ENCODE data around the gene MIA3. TPM values are rescaled to one million over a fixed set of nuclear protein-coding genes. Genes with fewer than 3 reads are reported as not detected.
A peak's percentile ranks its signal among the peaks of the same experiment; 100 is the strongest.
"Not testable (repeated sequence)": the region's sequence is repeated elsewhere in the genome, so short reads cannot be mapped to it uniquely, and the experiment has no call there.

Gene MIA3
- total and polyA plus RNA-seq, 7 experiments from 2014 or later, result 48.0 to 112 (median 79.6) TPM

DNA sequence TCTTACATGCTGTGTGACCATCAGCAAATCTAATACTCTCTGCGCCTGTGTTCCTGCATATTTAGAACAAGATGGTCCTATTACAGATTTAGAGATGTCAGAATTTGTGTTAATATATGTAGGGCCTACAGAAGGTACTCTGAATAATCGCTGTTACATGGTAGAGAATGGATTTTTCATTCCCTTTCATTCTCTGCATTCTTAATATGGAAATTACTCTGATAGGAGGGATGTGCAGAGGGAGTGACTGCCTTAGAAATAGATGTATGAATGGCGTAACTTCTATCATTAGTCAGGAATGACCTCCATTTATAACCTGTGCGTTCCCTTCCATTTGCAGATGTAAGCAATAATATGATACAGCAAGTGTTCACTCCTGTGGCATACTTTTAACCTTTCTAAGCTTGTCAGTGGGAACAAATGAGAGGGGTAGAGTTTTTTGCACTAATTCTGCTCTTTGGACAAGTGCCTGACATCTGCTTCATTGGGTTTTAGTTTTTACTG, 45.6 kb downstream of the MIA3 start:
- no peak for DNase-seq
- H3K9me3 ChIP-seq (ENCODE audit: control insufficient read depth in 2 of 3, low read length in 3 of 3), result no peaks in the 10 kb centered on the region
- CTCF ChIA-PET, result no interaction called here
- Mint-ChIP-seq H3K4me1 (peaks cover 4 to 19% (median 13%) of the 10 kb centered on the region in 7 donors), H3K27me3 (no peaks in the 10 kb centered on the region), H3K27ac (peak overlapping the region in 2 of 9 donors; percentile 17 to 54), H3K36me3 (peaks cover 10 to 49% (median 30%) of the 10 kb centered on the region in 5 donors), H3K9me3 (peaks cover 0 to 5% (median 0%) of the 10 kb centered on the region in 11 donors), H3K4me3 (no peak overlapping the region)
- POLR2A ChIA-PET, result interaction anchor here (1.4 kb wide), 1 partner anchor 47 kb away, joined by 4 read pairs; no protein-coding TSS in a partner anchor
- H3K36me3 ChIP-seq (ENCODE audit: control insufficient read depth in 2 of 3, insufficient read depth in 3 of 3, low read length in 3 of 3), result peaks cover 39 to 88% (median 63%) of the 10 kb centered on the region in 3 experiments
- no peak overlapping the region for H3K4me3 ChIP-seq (ENCODE audit: low read length)
- no peak overlapping the region for H3K27ac ChIP-seq (ENCODE audit: low read depth, low read length)
- H3K4me1 ChIP-seq (ENCODE audit: control insufficient read depth in 2 of 2, insufficient read depth in 2 of 2, low read length in 2 of 2), result no peaks in the 10 kb centered on the region
- no peak for ATAC-seq
- no peaks in the 10 kb centered on the region for H3K27me3 ChIP-seq (ENCODE audit: control insufficient read depth in 2 of 2, insufficient read depth in 2 of 2, low read length in 2 of 2)
- intact Hi-C loops (cut with micrococcal nuclease), result loop anchor here in 1 of 2 donors (2.0 kb wide), 1 partner anchor 13 kb away; no protein-coding TSS in a partner anchor

DNA sequence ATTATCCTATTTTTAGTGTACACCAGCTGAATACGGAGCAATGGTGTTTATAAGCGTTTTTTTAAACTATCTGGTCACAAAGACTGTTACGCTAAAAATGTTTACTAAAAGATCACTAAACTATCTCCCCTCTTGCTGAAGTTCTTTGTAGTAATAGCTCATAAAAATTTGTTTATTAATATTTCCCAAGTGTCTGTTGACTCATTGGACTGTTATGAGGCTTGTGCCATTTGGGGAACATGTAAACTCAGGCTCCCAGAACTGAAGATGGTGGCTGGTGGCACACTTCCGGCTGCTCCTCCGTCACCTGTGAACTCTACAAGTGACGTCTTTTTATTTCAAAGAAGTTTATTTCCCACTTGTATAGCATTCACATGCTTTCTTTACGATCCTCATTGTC, 48.1 kb downstream of the MIA3 start:
- peaks cover 5 to 41% (median 24%) of the 10 kb centered on the region in 5 donors for H3K36me3 Mint-ChIP-seq
- Histone ChIP-seq H3K9me3 (ENCODE audit: control insufficient read depth in 2 of 3, low read length in 3 of 3) (no peaks in the 10 kb centered on the region), H3K27me3 (ENCODE audit: control insufficient read depth in 2 of 2, insufficient read depth in 2 of 2, low read length in 2 of 2) (no peaks in the 10 kb centered on the region), H3K4me3 (ENCODE audit: low read length) (no peak overlapping the region), H3K36me3 (ENCODE audit: control insufficient read depth in 2 of 3, insufficient read depth in 3 of 3, low read length in 3 of 3) (peaks cover 36 to 67% (median 40%) of the 10 kb centered on the region in 3 experiments), H3K4me1 (ENCODE audit: control insufficient read depth in 2 of 2, insufficient read depth in 2 of 2, low read length in 2 of 2) (peaks cover 0 to 9% of the 10 kb centered on the region in 2 donors), H3K27ac (ENCODE audit: low read depth, low read length) (no peak overlapping the region)
- no peak for ATAC-seq
- H3K4me3 Mint-ChIP-seq, result no peak overlapping the region
- H3K27me3 Mint-ChIP-seq, result no peaks in the 10 kb centered on the region
- CTCF ChIA-PET, result no interaction called here
- H3K9me3 Mint-ChIP-seq, result peaks cover 0 to under 1% (median 0%) of the 10 kb centered on the region in 11 donors
- POLR2A ChIA-PET, result interaction anchor here (0.8 to 1.2 kb wide), 2 partner anchors 47 to 201 kb away, joined by 3 to 4 read pairs; partner anchors contain the start of genes AIDA and BROX
- DNase-seq, result no peak
- H3K4me1 Mint-ChIP-seq, result peaks cover 11 to 31% (median 22%) of the 10 kb centered on the region in 7 donors
- peak overlapping the region in 1 of 9 donors; percentile 46 for H3K27ac Mint-ChIP-seq
- intact Hi-C loops (cut with micrococcal nuclease), result no loop called here

DNA sequence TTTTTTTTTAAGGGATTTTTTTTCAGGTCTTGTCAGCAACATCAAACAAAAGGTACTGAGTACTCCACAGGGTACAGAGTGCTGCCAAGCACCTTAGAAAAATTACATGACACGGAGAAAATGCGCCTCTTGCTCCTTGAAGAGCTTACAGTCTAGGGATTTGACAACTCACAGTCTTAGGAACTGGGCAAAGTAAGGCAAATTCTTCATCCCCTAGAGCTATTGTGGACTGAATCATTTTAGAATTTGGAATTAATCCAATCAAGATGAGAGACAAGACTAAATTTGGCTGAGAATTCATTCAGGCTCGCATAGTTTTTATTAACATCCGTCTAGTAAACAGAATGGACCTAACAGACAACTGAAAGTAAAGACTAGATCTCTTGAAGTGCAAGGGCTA, 50.3 kb downstream of the MIA3 start:
- DNase-seq; H3K27me3 ChIP-seq (ENCODE audit: control insufficient read depth in 2 of 2, insufficient read depth in 2 of 2, low read length in 2 of 2); POLR2A ChIA-PET; intact Hi-C loops (cut with micrococcal nuclease); ATAC-seq; H3K9me3 Mint-ChIP-seq; H3K27me3 Mint-ChIP-seq; H3K27ac ChIP-seq (ENCODE audit: low read depth, low read length); H3K4me3 Mint-ChIP-seq; H3K9me3 ChIP-seq (ENCODE audit: control insufficient read depth in 2 of 3, low read length in 3 of 3); H3K4me3 ChIP-seq (ENCODE audit: low read length): not testable (repeated sequence)
- peaks cover 24 to 59% (median 42%) of the 10 kb centered on the region in 3 experiments for H3K36me3 ChIP-seq (ENCODE audit: control insufficient read depth in 2 of 3, insufficient read depth in 3 of 3, low read length in 3 of 3)
- Mint-ChIP-seq H3K27ac (peak overlapping the region in 2 of 9 donors; percentile 28 to 42), H3K36me3 (peaks cover 11 to 46% (median 27%) of the 10 kb centered on the region in 5 donors), H3K4me1 (peaks cover 15 to 32% (median 26%) of the 10 kb centered on the region in 7 donors)
- H3K4me1 ChIP-seq (ENCODE audit: control insufficient read depth in 2 of 2, insufficient read depth in 2 of 2, low read length in 2 of 2), result peaks cover 0 to 10% of the 10 kb centered on the region in 2 donors
- CTCF ChIA-PET, result interaction anchor here (0.7 kb wide), 1 partner anchor 12 kb away, joined by 3 read pairs; no protein-coding TSS in a partner anchor

DNA sequence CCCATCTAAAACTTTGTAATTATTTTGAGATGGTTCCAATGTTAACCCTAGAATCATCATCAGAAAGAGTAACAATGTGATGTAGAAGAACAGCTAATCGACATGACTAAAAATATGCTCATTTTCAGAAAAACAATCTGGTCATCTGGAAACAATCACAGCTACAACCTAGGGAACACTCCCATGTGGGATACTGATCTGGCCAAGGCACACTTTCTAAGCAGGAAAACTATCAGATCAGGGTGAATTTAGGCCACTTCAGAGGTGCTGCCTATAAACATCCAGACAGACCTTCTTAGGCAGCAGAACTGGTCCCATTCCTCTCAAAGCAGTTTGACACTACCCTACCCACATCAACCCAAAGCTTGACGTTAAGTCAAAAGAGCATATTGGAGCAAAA, 51.2 kb downstream of the MIA3 start:
- H3K27ac ChIP-seq (ENCODE audit: low read depth, low read length); H3K9me3 Mint-ChIP-seq; H3K27me3 Mint-ChIP-seq; ATAC-seq; CTCF ChIA-PET; H3K4me3 ChIP-seq (ENCODE audit: low read length); H3K27me3 ChIP-seq (ENCODE audit: control insufficient read depth in 2 of 2, insufficient read depth in 2 of 2, low read length in 2 of 2); POLR2A ChIA-PET; H3K4me3 Mint-ChIP-seq; DNase-seq; H3K9me3 ChIP-seq (ENCODE audit: control insufficient read depth in 2 of 3, low read length in 3 of 3); intact Hi-C loops (cut with micrococcal nuclease); H3K27ac Mint-ChIP-seq: not testable (repeated sequence)
- Histone ChIP-seq H3K4me1 (ENCODE audit: control insufficient read depth in 2 of 2, insufficient read depth in 2 of 2, low read length in 2 of 2) (peaks cover 0 to 10% of the 10 kb centered on the region in 2 donors), H3K36me3 (ENCODE audit: control insufficient read depth in 2 of 3, insufficient read depth in 3 of 3, low read length in 3 of 3) (peaks cover 23 to 54% (median 38%) of the 10 kb centered on the region in 3 experiments)
- H3K4me1 Mint-ChIP-seq, result peaks cover 15 to 32% (median 26%) of the 10 kb centered on the region in 7 donors
- peaks cover 10 to 42% (median 29%) of the 10 kb centered on the region in 5 donors for H3K36me3 Mint-ChIP-seq

DNA sequence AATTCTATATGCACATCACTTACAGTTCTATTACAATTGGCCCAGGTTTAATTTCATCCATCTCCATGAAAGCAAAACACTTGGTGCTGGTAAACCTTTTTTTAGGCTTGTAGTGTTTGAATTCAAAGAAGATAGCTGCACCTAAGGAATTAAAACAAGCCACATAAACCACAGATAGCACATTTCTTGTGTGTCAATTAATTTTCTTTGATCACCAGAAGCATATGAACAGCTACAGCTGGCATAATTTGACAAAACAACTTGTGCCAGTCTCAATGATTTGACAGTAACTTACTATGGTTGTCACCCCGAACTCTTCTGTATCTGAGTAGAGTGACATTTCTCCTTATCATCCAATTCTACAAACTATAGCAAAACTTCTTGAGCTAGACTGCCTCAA, 52.2 kb downstream of the MIA3 start:
- POLR2A ChIA-PET, result interaction anchor here (1.1 to 1.8 kb wide), 2 partner anchors 12 to 43 kb away, joined by 4 to 6 read pairs; no protein-coding TSS in a partner anchor
- Mint-ChIP-seq H3K9me3 (no peaks in the 10 kb centered on the region), H3K27ac (peak overlapping the region; percentile 65 to 91 (median 89)), H3K4me1 (peaks cover 15 to 32% (median 26%) of the 10 kb centered on the region in 7 donors), H3K4me3 (peak overlapping the region in 7 of 10 donors; percentile 6 to 68 (median 49)), H3K36me3 (peaks cover 6 to 48% (median 33%) of the 10 kb centered on the region in 5 donors), H3K27me3 (no peaks in the 10 kb centered on the region)
- peak overlapping the region; percentile 28 for H3K27ac ChIP-seq (ENCODE audit: low read depth, low read length)
- intact Hi-C loops (cut with micrococcal nuclease), result no loop called here
- peaks cover 16 to 53% (median 33%) of the 10 kb centered on the region in 3 experiments for H3K36me3 ChIP-seq (ENCODE audit: control insufficient read depth in 2 of 3, insufficient read depth in 3 of 3, low read length in 3 of 3)
- no peaks in the 10 kb centered on the region for H3K9me3 ChIP-seq (ENCODE audit: control insufficient read depth in 2 of 3, low read length in 3 of 3)
- no peaks in the 10 kb centered on the region for H3K27me3 ChIP-seq (ENCODE audit: control insufficient read depth in 2 of 2, insufficient read depth in 2 of 2, low read length in 2 of 2)
- H3K4me3 ChIP-seq (ENCODE audit: low read length), result no peak overlapping the region
- DNase-seq (peak in 4 of 9 donors; percentile 22 to 48 (median 32)), ATAC-seq (peak; percentile 31)
- CTCF ChIA-PET, result no interaction called here
- H3K4me1 ChIP-seq (ENCODE audit: control insufficient read depth in 2 of 2, insufficient read depth in 2 of 2, low read length in 2 of 2), result peaks cover 0 to 10% of the 10 kb centered on the region in 2 donors

DNA sequence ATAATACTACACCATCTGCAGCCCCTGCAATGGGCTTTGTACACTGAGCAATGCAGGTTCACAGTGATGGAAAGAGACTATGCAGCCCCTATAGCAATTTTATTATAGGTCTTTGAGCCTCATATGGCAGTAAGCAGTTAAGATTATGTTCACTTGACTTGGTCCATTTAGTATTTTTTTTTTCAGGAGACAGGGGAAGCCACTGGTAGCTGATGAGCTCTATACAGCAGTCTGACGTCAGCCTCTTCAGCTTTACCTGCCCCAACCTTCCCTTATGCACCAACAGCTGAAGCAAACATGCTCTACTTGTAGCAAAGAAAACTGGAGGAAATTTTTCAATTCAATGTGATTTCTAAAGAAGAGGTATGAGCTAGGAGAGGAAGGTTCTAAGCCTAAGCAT, 62.2 kb downstream of the MIA3 start:
- ChIA-PET POLR2A (interaction anchor here (0.9 to 1.4 kb wide), 2 partner anchors 31 kb away, joined by 3 to 7 read pairs; no protein-coding TSS in a partner anchor), CTCF (interaction anchor here (1.1 kb wide), 1 partner anchor 14 kb away, joined by 3 read pairs; no protein-coding TSS in a partner anchor)
- intact Hi-C loops (cut with micrococcal nuclease), result no loop called here
- Histone ChIP-seq H3K27me3 (ENCODE audit: control insufficient read depth in 2 of 2, insufficient read depth in 2 of 2, low read length in 2 of 2) (no peaks in the 10 kb centered on the region), H3K9me3 (ENCODE audit: control insufficient read depth in 2 of 3, low read length in 3 of 3) (no peaks in the 10 kb centered on the region), H3K4me3 (ENCODE audit: low read length) (no peak overlapping the region), H3K36me3 (ENCODE audit: control insufficient read depth in 2 of 3, insufficient read depth in 3 of 3, low read length in 3 of 3) (peaks cover 0 to 35% (median 16%) of the 10 kb centered on the region in 3 experiments), H3K4me1 (ENCODE audit: control insufficient read depth in 2 of 2, insufficient read depth in 2 of 2, low read length in 2 of 2) (peaks cover 0 to 4% of the 10 kb centered on the region in 2 donors), H3K27ac (ENCODE audit: low read depth, low read length) (no peak overlapping the region)
- ATAC-seq (no peak), DNase-seq (no peak)
- Mint-ChIP-seq H3K36me3 (peaks cover 0 to 29% (median 20%) of the 10 kb centered on the region in 5 donors), H3K4me3 (no peak overlapping the region), H3K27me3 (no peaks in the 10 kb centered on the region), H3K27ac (peak overlapping the region in 2 of 9 donors; percentile 10 to 17), H3K9me3 (no peaks in the 10 kb centered on the region), H3K4me1 (peaks cover 0 to 7% (median 2%) of the 10 kb centered on the region in 7 donors)
